Naive thymus-derived CD4-positive, alpha-beta T cell (primary cell): ENCODE data around the gene DCXR. TPM values are rescaled to one million over a fixed set of nuclear protein-coding genes. Genes with fewer than 3 reads are reported as not detected.

ENCODE experiments used
- ATAC-seq: fragments of 150-1000 bp; cut with Tn5 transposase; 2 replicates; pipeline ENCODE4 v1.10.0; 2021; ENCODE audit warnings: mild to moderate bottlenecking, moderate library complexity
- CTCF ChIA-PET: fragments of 350-600 bp; sonication (Branson Sonifier 250); formaldehyde crosslinking; loops from one replicate; lab custom pipeline; 2021; ENCODE audit warnings: antibody characterized with exemption; lab: Charles Lee
- POLR2A ChIA-PET: fragments of 350-600 bp; sonication (Branson Sonifier 250); formaldehyde crosslinking; loops from one replicate; lab custom pipeline; 2021; ENCODE audit warnings: antibody characterized with exemption, inconsistent platforms; lab: Charles Lee
- DNase-seq, 9 donors: peaks; one replicate each; pipeline versions ENCODE4 v3.0.0 to v3.0.0-alpha.2; 2020 to 2022; ENCODE audit warnings: mixed read lengths in 1 of 9
- H3K27ac ChIP-seq: one replicate; pipeline ENCODE4 v1.7.0; 2013; ENCODE audit warnings: mild to moderate bottlenecking, low read depth, low read length, moderate library complexity
- H3K27me3 ChIP-seq, 2 donors: one replicate each; pipeline ENCODE4 v1.7.0; 2013; ENCODE audit warnings: low read length in 2 of 2, mild to moderate bottlenecking in 2 of 2, moderate library complexity in 2 of 2; ENCODE audit not compliant: control insufficient read depth in 2 of 2, insufficient read depth in 2 of 2
- H3K36me3 ChIP-seq, 3 experiments: 1 replicate in 2 of 3; 2 replicates in 1 of 3; pipeline ENCODE4 v1.7.0; 2013; ENCODE audit warnings: low read length in 3 of 3, mild to moderate bottlenecking in 3 of 3, moderate library complexity in 1 of 3; ENCODE audit not compliant: insufficient read depth in 3 of 3, control insufficient read depth in 2 of 3
- H3K4me1 ChIP-seq, 2 donors: one replicate each; pipeline ENCODE4 v1.7.0; 2013; ENCODE audit warnings: low read length in 2 of 2, mild to moderate bottlenecking in 2 of 2, moderate library complexity in 1 of 2; ENCODE audit not compliant: control insufficient read depth in 2 of 2, insufficient read depth in 2 of 2
- H3K4me3 ChIP-seq: 2 replicates; pipeline ENCODE4 v1.7.0; 2013; ENCODE audit warnings: mild to moderate bottlenecking, low read length
- H3K9me3 ChIP-seq, 3 experiments: 1 replicate in 2 of 3; 2 replicates in 1 of 3; pipeline ENCODE4 v1.7.0; 2013; ENCODE audit warnings: low read length in 3 of 3; ENCODE audit not compliant: control insufficient read depth in 2 of 3
- H3K27ac Mint-ChIP-seq, 9 donors: one replicate each; pipeline ENCODE4 v1.8.0; 2020 to 2022; ENCODE audit warnings: mixed read lengths in 9 of 9, mild to moderate bottlenecking in 8 of 9, moderate library complexity in 5 of 9, inconsistent platforms in 2 of 9
- H3K27me3 Mint-ChIP-seq, 5 donors: one replicate each; pipeline ENCODE4 v1.8.0; 2021 to 2022; ENCODE audit warnings: mixed read lengths in 5 of 5, mild to moderate bottlenecking in 1 of 5
- H3K36me3 Mint-ChIP-seq, 5 donors: one replicate each; pipeline ENCODE4 v1.8.0; 2020 to 2022; ENCODE audit warnings: mixed read lengths in 5 of 5, mild to moderate bottlenecking in 3 of 5, inconsistent platforms in 1 of 5
- H3K4me1 Mint-ChIP-seq, 7 donors: one replicate each; pipeline ENCODE4 v1.8.0; 2020 to 2022; ENCODE audit warnings: mixed read lengths in 7 of 7, mild to moderate bottlenecking in 3 of 7, inconsistent platforms in 1 of 7
- H3K4me3 Mint-ChIP-seq, 10 donors: one replicate each; pipeline ENCODE4 v1.8.0; 2020 to 2022; ENCODE audit warnings: mild to moderate bottlenecking in 10 of 10, mixed read lengths in 10 of 10, moderate library complexity in 6 of 10, inconsistent platforms in 2 of 10
- H3K9me3 Mint-ChIP-seq, 11 donors: one replicate each; pipeline ENCODE4 v1.8.0; 2020 to 2022; ENCODE audit warnings: mixed read lengths in 11 of 11, mild to moderate bottlenecking in 4 of 11, inconsistent platforms in 1 of 11, moderate library complexity in 1 of 11
- intact Hi-C, 2 donors: fragments of 100-400 bp; cut with micrococcal nuclease; formaldehyde crosslinking; loops; one replicate each; pipeline ENCODE4 v1.15.1; 2023
- polyA plus RNA-seq, 2 donors: library from polyadenylated mRNA; unstranded; fragments of 300-500 nt; fragmentation: Illumina TruSeq; gene quantifications; one replicate each; pipeline ENCODE4 v1.2.3, GENCODE V29; 2021
- total RNA-seq, 6 experiments: library from RNA in 5 of 6; stranded (reverse) in 5 of 6; gene quantifications; 1 replicate in 5 of 6; 2 replicates in 1 of 6; pipeline ENCODE4 v1.2.3 and lab custom pipeline; 2021 to 2026

The DCXR gene
- total and polyA plus RNA-seq, 7 experiments from 2014 or later: 63.0 to 228 (median 98.4) TPM

GRCh38 chr17:82016061-82016874 lies 21.2 kb downstream of the DCXR start:
- no peak overlapping the region for H3K27ac ChIP-seq
- ATAC-seq: no peak
- ChIA-PET POLR2A (interaction anchor here (1.0 kb wide), 1 partner anchor 39 kb away, joined by 3 read pairs; no protein-coding TSS in a partner anchor), CTCF (interaction anchor here (2.4 kb wide), 1 partner anchor 57 kb away, joined by 14 read pairs; no protein-coding TSS in a partner anchor)
- no peak overlapping the region for H3K27ac Mint-ChIP-seq
- H3K4me1 ChIP-seq: peaks cover under 1 to 13% of the 10 kb centered on the region in 2 donors
- H3K4me3 ChIP-seq: no peak overlapping the region
- H3K9me3 ChIP-seq: no peaks in the 10 kb centered on the region
- DNase-seq: no peak
- peaks cover 0 to 11% (median 7%) of the 10 kb centered on the region in 7 donors for H3K4me1 Mint-ChIP-seq
- peaks cover 0 to 31% (median 0%) of the 10 kb centered on the region in 3 experiments for H3K36me3 ChIP-seq
- no peak overlapping the region for H3K4me3 Mint-ChIP-seq
- H3K27me3 ChIP-seq: no peaks in the 10 kb centered on the region
- no peaks in the 10 kb centered on the region for H3K9me3 Mint-ChIP-seq
- no peaks in the 10 kb centered on the region for H3K27me3 Mint-ChIP-seq
- H3K36me3 Mint-ChIP-seq: no peaks in the 10 kb centered on the region
- intact Hi-C loops: no loop called here

GRCh38 chr17:82015311-82015971 lies 22.1 kb downstream of the DCXR start:
- Histone ChIP-seq H3K4me1 (peaks cover 0 to 5% of the 10 kb centered on the region in 2 donors), H3K36me3 (peaks cover 0 to 31% (median 0%) of the 10 kb centered on the region in 3 experiments), H3K9me3 (no peaks in the 10 kb centered on the region), H3K27me3 (no peaks in the 10 kb centered on the region), H3K27ac (no peak overlapping the region), H3K4me3 (no peak overlapping the region)
- ATAC-seq (no peak), DNase-seq (no peak)
- Mint-ChIP-seq H3K4me3 (no peak overlapping the region), H3K27me3 (no peaks in the 10 kb centered on the region), H3K27ac (no peak overlapping the region), H3K9me3 (no peaks in the 10 kb centered on the region), H3K36me3 (no peaks in the 10 kb centered on the region), H3K4me1 (peaks cover 0 to 7% (median 1%) of the 10 kb centered on the region in 7 donors)
- intact Hi-C loops: no loop called here
- ChIA-PET CTCF (interaction anchor here (2.4 kb wide), 1 partner anchor 56 kb away, joined by 14 read pairs; no protein-coding TSS in a partner anchor), POLR2A (interaction anchor here (1.0 kb wide), 1 partner anchor 39 kb away, joined by 3 read pairs; no protein-coding TSS in a partner anchor)

GRCh38 chr17:82014971-82015310 lies 22.6 kb downstream of the DCXR start:
- Histone ChIP-seq H3K27ac (no peak overlapping the region), H3K4me3 (no peak overlapping the region), H3K4me1 (no peaks in the 10 kb centered on the region), H3K9me3 (no peaks in the 10 kb centered on the region), H3K36me3 (peaks cover 0 to 31% (median 0%) of the 10 kb centered on the region in 3 experiments), H3K27me3 (no peaks in the 10 kb centered on the region)
- POLR2A ChIA-PET: no interaction called here
- no peaks in the 10 kb centered on the region for H3K9me3 Mint-ChIP-seq
- CTCF ChIA-PET: interaction anchor here (2.4 kb wide), 1 partner anchor 55 kb away, joined by 14 read pairs; no protein-coding TSS in a partner anchor
- peaks cover 0 to 3% (median 0%) of the 10 kb centered on the region in 7 donors for H3K4me1 Mint-ChIP-seq
- H3K27me3 Mint-ChIP-seq: no peaks in the 10 kb centered on the region
- H3K4me3 Mint-ChIP-seq: no peak overlapping the region
- intact Hi-C loops: no loop called here
- no peak for DNase-seq
- H3K27ac Mint-ChIP-seq: no peak overlapping the region
- no peaks in the 10 kb centered on the region for H3K36me3 Mint-ChIP-seq
- ATAC-seq: no peak

GRCh38 chr17:82014432-82014831 lies 23.1 kb downstream of the DCXR start:
- no peak for ATAC-seq
- Histone ChIP-seq H3K4me1 (no peaks in the 10 kb centered on the region), H3K27ac (no peak overlapping the region), H3K9me3 (no peaks in the 10 kb centered on the region), H3K4me3 (no peak overlapping the region), H3K36me3 (peaks cover 0 to 31% (median 0%) of the 10 kb centered on the region in 3 experiments), H3K27me3 (no peaks in the 10 kb centered on the region)
- peaks cover 0 to 2% (median 0%) of the 10 kb centered on the region in 7 donors for H3K4me1 Mint-ChIP-seq
- ChIA-PET CTCF (interaction anchor here (2.4 kb wide), 1 partner anchor 55 kb away, joined by 14 read pairs; no protein-coding TSS in a partner anchor), POLR2A (no interaction called here)
- no peak for DNase-seq
- H3K27ac Mint-ChIP-seq: no peak overlapping the region
- intact Hi-C loops: no loop called here
- no peaks in the 10 kb centered on the region for H3K9me3 Mint-ChIP-seq
- H3K4me3 Mint-ChIP-seq: no peak overlapping the region
- H3K36me3 Mint-ChIP-seq: no peaks in the 10 kb centered on the region
- no peaks in the 10 kb centered on the region for H3K27me3 Mint-ChIP-seq

- no peaks in the 10 kb centered on the region for H3K27me3 Mint-ChIP-seq
- CTCF ChIA-PET: no interaction called here
- Histone ChIP-seq H3K27ac (no peak overlapping the region), H3K9me3 (no peaks in the 10 kb centered on the region), H3K36me3 (peaks cover 0 to 29% (median 0%) of the 10 kb centered on the region in 3 experiments), H3K27me3 (no peaks in the 10 kb centered on the region), H3K4me1 (no peaks in the 10 kb centered on the region), H3K4me3 (no peak overlapping the region)
- no peaks in the 10 kb centered on the region for H3K36me3 Mint-ChIP-seq
- no peak for ATAC-seq
- no peaks in the 10 kb centered on the region for H3K9me3 Mint-ChIP-seq
- intact Hi-C loops: no loop called here
- H3K4me1 Mint-ChIP-seq: peaks cover 0 to under 1% (median 0%) of the 10 kb centered on the region in 7 donors
- no peak overlapping the region for H3K27ac Mint-ChIP-seq
- no peak for DNase-seq
- no peak overlapping the region for H3K4me3 Mint-ChIP-seq
- POLR2A ChIA-PET: no interaction called here
Measured at GRCh38 chr17:82013772-82014321, 23.6 kb downstream of the DCXR start.

DNA sequence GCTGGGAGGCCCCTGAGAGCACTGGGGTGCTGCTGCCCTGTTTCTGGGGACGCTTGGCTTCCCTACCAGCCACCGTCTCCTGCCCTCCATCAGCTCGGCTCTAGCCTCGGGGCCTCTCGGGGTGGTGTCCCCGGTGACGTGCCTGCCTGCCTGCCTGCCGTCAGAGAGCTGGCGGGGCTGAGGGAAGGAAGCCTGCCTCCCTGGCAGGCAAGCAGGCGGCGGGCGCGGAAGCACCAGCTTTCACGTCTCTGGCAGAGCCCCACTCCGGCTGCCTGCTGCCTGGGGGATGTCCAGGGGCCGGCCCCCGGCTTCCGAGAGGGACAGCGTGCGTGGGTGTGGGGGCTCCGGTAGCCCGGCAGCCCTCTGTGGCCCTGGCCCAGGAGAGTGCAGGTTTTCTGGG lies 24.2 kb downstream of the DCXR start:
- H3K4me1 ChIP-seq: no peaks in the 10 kb centered on the region
- no peaks in the 10 kb centered on the region for H3K27me3 ChIP-seq
- no peak overlapping the region for H3K4me3 ChIP-seq
- DNase-seq: no peak
- Mint-ChIP-seq H3K9me3 (no peaks in the 10 kb centered on the region), H3K4me3 (no peak overlapping the region), H3K27ac (no peak overlapping the region), H3K36me3 (no peaks in the 10 kb centered on the region), H3K4me1 (no peaks in the 10 kb centered on the region), H3K27me3 (no peaks in the 10 kb centered on the region)
- CTCF ChIA-PET: no interaction called here
- no peak overlapping the region for H3K27ac ChIP-seq
- H3K9me3 ChIP-seq: no peaks in the 10 kb centered on the region
- intact Hi-C loops: no loop called here
- ATAC-seq: no peak
- peaks cover 0 to 24% (median 0%) of the 10 kb centered on the region in 3 experiments for H3K36me3 ChIP-seq
- POLR2A ChIA-PET: no interaction called here
